ENCODE data around the gene OPCML. TPM values are rescaled to one million over a fixed set of nuclear protein-coding genes. Genes with fewer than 3 reads are reported as not detected.

The OPCML gene
- total and polyA plus RNA-seq, 2 experiments from 2014 or later: 0.21 to 0.51 TPM

- no peak overlapping the region for H3K27ac ChIP-seq
- TF ChIP-seq, protein P1, sequence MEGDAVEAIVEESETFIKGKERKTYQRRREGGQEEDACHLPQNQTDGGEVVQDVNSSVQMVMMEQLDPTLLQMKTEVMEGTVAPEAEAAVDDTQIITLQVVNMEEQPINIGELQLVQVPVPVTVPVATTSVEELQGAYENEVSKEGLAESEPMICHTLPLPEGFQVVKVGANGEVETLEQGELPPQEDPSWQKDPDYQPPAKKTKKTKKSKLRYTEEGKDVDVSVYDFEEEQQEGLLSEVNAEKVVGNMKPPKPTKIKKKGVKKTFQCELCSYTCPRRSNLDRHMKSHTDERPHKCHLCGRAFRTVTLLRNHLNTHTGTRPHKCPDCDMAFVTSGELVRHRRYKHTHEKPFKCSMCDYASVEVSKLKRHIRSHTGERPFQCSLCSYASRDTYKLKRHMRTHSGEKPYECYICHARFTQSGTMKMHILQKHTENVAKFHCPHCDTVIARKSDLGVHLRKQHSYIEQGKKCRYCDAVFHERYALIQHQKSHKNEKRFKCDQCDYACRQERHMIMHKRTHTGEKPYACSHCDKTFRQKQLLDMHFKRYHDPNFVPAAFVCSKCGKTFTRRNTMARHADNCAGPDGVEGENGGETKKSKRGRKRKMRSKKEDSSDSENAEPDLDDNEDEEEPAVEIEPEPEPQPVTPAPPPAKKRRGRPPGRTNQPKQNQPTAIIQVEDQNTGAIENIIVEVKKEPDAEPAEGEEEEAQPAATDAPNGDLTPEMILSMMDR (IDR thresholded peaks at IDR 0.05; ENCODE audit: low read depth, low read length): no peak
- no peaks in the 10 kb centered on the region for H3K4me1 ChIP-seq (ENCODE audit: low read depth)
- no peak for DNase-seq (ENCODE audit: low read depth in 1 of 2, low spot score in 1 of 2)
- H3K27me3 ChIP-seq: peaks cover 40% of the 10 kb centered on the region
- H3K9me3 ChIP-seq (ENCODE audit: low read depth): no peaks in the 10 kb centered on the region
- H3K36me3 ChIP-seq: no peaks in the 10 kb centered on the region
- no peak overlapping the region for H3K4me3 ChIP-seq
These were observed 537.3 kb downstream of the OPCML start for GRCh38 chr11:132994966-132995365.

GRCh38 chr11:132993991-132994502 lies 538.3 kb downstream of the OPCML start:
- DNase-seq (ENCODE audit: low read depth in 1 of 2, low spot score in 1 of 2): peak in 1 of 2 donors; percentile 24
- Histone ChIP-seq H3K36me3 (no peaks in the 10 kb centered on the region), H3K27ac (no peak overlapping the region), H3K4me3 (peak overlapping the region; percentile 19), H3K9me3 (ENCODE audit: low read depth) (no peaks in the 10 kb centered on the region), H3K4me1 (ENCODE audit: low read depth) (no peaks in the 10 kb centered on the region), H3K27me3 (peaks cover 40% of the 10 kb centered on the region)
- TF ChIP-seq, protein P1 (IDR thresholded peaks at IDR 0.05; ENCODE audit: low read depth, low read length): no peak

GRCh38 chr11:132992838-132993631 lies 539.3 kb downstream of the OPCML start:
- Histone ChIP-seq H3K36me3 (no peaks in the 10 kb centered on the region), H3K4me3 (no peak overlapping the region), H3K9me3 (ENCODE audit: low read depth) (no peaks in the 10 kb centered on the region), H3K27ac (no peak overlapping the region), H3K4me1 (ENCODE audit: low read depth) (no peaks in the 10 kb centered on the region), H3K27me3 (peaks cover 40% of the 10 kb centered on the region)
- TF ChIP-seq, protein P1 (IDR thresholded peaks at IDR 0.05; ENCODE audit: low read depth, low read length): peak; percentile 16
- DNase-seq (ENCODE audit: low read depth in 1 of 2, low spot score in 1 of 2): peak in 1 of 2 donors; percentile 13

- Histone ChIP-seq H3K27me3 (peaks cover 12% of the 10 kb centered on the region), H3K4me1 (ENCODE audit: low read depth) (no peaks in the 10 kb centered on the region), H3K4me3 (no peak overlapping the region), H3K36me3 (no peaks in the 10 kb centered on the region), H3K27ac (no peak overlapping the region), H3K9me3 (ENCODE audit: low read depth) (no peaks in the 10 kb centered on the region)
- TF ChIP-seq, protein P1 (IDR thresholded peaks at IDR 0.05; ENCODE audit: low read depth, low read length): no peak
- DNase-seq (ENCODE audit: low read depth in 1 of 2, low spot score in 1 of 2): no peak
These were observed 543.9 kb downstream of the OPCML start for GRCh38 chr11:132988411-132988810.

DNA sequence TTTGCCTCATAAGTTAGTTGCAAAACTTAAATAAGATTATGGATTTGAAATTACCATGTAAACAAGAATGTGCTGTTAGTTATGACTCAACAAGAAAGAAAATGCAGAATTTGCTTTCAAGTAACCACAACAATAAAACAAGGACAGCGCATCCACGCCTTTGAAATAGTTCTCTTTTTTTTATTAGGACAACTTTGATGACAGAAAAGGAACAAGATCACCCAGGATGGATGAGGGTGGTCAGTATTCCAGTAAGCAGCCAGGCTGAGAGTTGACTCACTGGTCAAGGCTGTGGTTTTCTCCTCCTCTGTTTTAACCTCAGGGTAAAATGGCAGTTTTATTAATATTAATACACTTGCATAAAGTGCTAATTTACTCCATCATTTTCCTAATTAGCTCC lies 544.4 kb downstream of the OPCML start:
- no peaks in the 10 kb centered on the region for H3K9me3 ChIP-seq (ENCODE audit: low read depth)
- TF ChIP-seq, protein P1 (IDR thresholded peaks at IDR 0.05; ENCODE audit: low read depth, low read length): no peak
- no peaks in the 10 kb centered on the region for H3K36me3 ChIP-seq
- no peak overlapping the region for H3K27ac ChIP-seq
- no peaks in the 10 kb centered on the region for H3K4me1 ChIP-seq (ENCODE audit: low read depth)
- peaks cover 7% of the 10 kb centered on the region for H3K27me3 ChIP-seq
- DNase-seq (ENCODE audit: low read depth in 1 of 2, low spot score in 1 of 2): peak in 1 of 2 donors; percentile 3
- H3K4me3 ChIP-seq: no peak overlapping the region

Measured in cardiac muscle cell (in vitro differentiated cells and primary cell).